Umbilical cord (tissue), 2 donors: Measurements from ENCODE around the gene FLT4. TPM values are rescaled to one million over a fixed set of nuclear protein-coding genes. Genes with fewer than 3 reads are reported as not detected.

Source experiments
- DNase-seq: peaks from one replicate; pipeline ENCODE4 v3.0.0-alpha.2; 2015; ENCODE audit warnings: low spot score
- total RNA-seq: library from RNA; depleted of rRNA; stranded (reverse); fragments of >200 nt; gene quantifications from one replicate; pipeline ENCODE4 v1.2.3, GENCODE V29; 2014; ENCODE audit warnings: low replicate concordance; ENCODE audit not compliant: insufficient read depth

The FLT4 gene
- total RNA-seq, 1 donor from 2014 or later: 0.48 TPM

- no peak for DNase-seq
Measured at GRCh38 chr5:180643191-180643851, 6.1 kb downstream of the FLT4 start.

GRCh38 chr5:180642779-180643178 is 6.6 kb downstream of the FLT4 start:
- DNase-seq: no peak

GRCh38 chr5:180642181-180642775 is 7.1 kb downstream of the FLT4 start:
- DNase-seq: no peak

GRCh38 chr5:180641566-180641900 is 7.9 kb downstream of the FLT4 start:
- DNase-seq: no peak

GRCh38 chr5:180640861-180641565 is 8.4 kb downstream of the FLT4 start:
- DNase-seq: no peak

- no peak for DNase-seq
Measured at GRCh38 chr5:180640611-180640860, 8.9 kb downstream of the FLT4 start.

GRCh38 chr5:180639741-180640610 is 9.4 kb downstream of the FLT4 start:
- DNase-seq: no peak

GRCh38 chr5:180639287-180639686 is 10.1 kb downstream of the FLT4 start:
- DNase-seq: no peak

- no peak for DNase-seq
Measured at GRCh38 chr5:180637962-180638680, 11.3 kb downstream of the FLT4 start.

GRCh38 chr5:180636403-180637075 is 12.9 kb downstream of the FLT4 start:
- DNase-seq: no peak

GRCh38 chr5:180636016-180636402 is 13.4 kb downstream of the FLT4 start:
- no peak for DNase-seq

- no peak for DNase-seq
Measured at GRCh38 chr5:180633283-180634177, 15.9 kb downstream of the FLT4 start.

- DNase-seq: no peak
Measured at GRCh38 chr5:180632768-180633167, 16.6 kb downstream of the FLT4 start.

GRCh38 chr5:180631549-180632383 is 17.6 kb downstream of the FLT4 start:
- no peak for DNase-seq

GRCh38 chr5:180630426-180630825 is 19.0 kb downstream of the FLT4 start:
- no peak for DNase-seq

GRCh38 chr5:180629831-180630382 is 19.5 kb downstream of the FLT4 start:
- no peak for DNase-seq

GRCh38 chr5:180628827-180629750 is 20.3 kb downstream of the FLT4 start:
- DNase-seq: no peak

- no peak for DNase-seq
Measured at GRCh38 chr5:180628211-180628610, 21.2 kb downstream of the FLT4 start.
